Stimulated activated naive CD8-positive, alpha-beta T cell treated with anti-CD3 and anti-CD28 coated beads, Interleukin-15, amount 100 ng/mL, for 72 hours (primary cell): ENCODE results near the gene FLNA.

ENCODE experiments used
- ATAC-seq: fragments of 150-1000 bp; cut with Tn5 transposase; 2 replicates; pipeline ENCODE4 v1.10.0; 2021; ENCODE audit warnings: mild to moderate bottlenecking, moderate library complexity
- DNase-seq, 2 donors: peaks; one replicate each; pipeline ENCODE4 v3.0.0; 2021 to 2022
- H3K27ac Mint-ChIP-seq, 2 donors: one replicate each; pipeline ENCODE4 v1.8.0; 2022; ENCODE audit warnings: mild to moderate bottlenecking in 2 of 2, mixed read lengths in 2 of 2, moderate library complexity in 2 of 2
- H3K27me3 Mint-ChIP-seq: one replicate; pipeline ENCODE4 v1.8.0; 2022; ENCODE audit warnings: mixed read lengths
- H3K4me1 Mint-ChIP-seq: one replicate; pipeline ENCODE4 v1.8.0; 2022; ENCODE audit warnings: mild to moderate bottlenecking, mixed read lengths
- H3K4me3 Mint-ChIP-seq, 2 donors: one replicate each; pipeline ENCODE4 v1.8.0; 2022; ENCODE audit warnings: mild to moderate bottlenecking in 2 of 2, mixed read lengths in 2 of 2, moderate library complexity in 1 of 2
- H3K9me3 Mint-ChIP-seq, 2 donors: one replicate each; pipeline ENCODE4 v1.8.0; 2022; ENCODE audit warnings: mixed read lengths in 2 of 2

FLNA gene, protein sequence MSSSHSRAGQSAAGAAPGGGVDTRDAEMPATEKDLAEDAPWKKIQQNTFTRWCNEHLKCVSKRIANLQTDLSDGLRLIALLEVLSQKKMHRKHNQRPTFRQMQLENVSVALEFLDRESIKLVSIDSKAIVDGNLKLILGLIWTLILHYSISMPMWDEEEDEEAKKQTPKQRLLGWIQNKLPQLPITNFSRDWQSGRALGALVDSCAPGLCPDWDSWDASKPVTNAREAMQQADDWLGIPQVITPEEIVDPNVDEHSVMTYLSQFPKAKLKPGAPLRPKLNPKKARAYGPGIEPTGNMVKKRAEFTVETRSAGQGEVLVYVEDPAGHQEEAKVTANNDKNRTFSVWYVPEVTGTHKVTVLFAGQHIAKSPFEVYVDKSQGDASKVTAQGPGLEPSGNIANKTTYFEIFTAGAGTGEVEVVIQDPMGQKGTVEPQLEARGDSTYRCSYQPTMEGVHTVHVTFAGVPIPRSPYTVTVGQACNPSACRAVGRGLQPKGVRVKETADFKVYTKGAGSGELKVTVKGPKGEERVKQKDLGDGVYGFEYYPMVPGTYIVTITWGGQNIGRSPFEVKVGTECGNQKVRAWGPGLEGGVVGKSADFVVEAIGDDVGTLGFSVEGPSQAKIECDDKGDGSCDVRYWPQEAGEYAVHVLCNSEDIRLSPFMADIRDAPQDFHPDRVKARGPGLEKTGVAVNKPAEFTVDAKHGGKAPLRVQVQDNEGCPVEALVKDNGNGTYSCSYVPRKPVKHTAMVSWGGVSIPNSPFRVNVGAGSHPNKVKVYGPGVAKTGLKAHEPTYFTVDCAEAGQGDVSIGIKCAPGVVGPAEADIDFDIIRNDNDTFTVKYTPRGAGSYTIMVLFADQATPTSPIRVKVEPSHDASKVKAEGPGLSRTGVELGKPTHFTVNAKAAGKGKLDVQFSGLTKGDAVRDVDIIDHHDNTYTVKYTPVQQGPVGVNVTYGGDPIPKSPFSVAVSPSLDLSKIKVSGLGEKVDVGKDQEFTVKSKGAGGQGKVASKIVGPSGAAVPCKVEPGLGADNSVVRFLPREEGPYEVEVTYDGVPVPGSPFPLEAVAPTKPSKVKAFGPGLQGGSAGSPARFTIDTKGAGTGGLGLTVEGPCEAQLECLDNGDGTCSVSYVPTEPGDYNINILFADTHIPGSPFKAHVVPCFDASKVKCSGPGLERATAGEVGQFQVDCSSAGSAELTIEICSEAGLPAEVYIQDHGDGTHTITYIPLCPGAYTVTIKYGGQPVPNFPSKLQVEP (N-terminal part only)

DNA sequence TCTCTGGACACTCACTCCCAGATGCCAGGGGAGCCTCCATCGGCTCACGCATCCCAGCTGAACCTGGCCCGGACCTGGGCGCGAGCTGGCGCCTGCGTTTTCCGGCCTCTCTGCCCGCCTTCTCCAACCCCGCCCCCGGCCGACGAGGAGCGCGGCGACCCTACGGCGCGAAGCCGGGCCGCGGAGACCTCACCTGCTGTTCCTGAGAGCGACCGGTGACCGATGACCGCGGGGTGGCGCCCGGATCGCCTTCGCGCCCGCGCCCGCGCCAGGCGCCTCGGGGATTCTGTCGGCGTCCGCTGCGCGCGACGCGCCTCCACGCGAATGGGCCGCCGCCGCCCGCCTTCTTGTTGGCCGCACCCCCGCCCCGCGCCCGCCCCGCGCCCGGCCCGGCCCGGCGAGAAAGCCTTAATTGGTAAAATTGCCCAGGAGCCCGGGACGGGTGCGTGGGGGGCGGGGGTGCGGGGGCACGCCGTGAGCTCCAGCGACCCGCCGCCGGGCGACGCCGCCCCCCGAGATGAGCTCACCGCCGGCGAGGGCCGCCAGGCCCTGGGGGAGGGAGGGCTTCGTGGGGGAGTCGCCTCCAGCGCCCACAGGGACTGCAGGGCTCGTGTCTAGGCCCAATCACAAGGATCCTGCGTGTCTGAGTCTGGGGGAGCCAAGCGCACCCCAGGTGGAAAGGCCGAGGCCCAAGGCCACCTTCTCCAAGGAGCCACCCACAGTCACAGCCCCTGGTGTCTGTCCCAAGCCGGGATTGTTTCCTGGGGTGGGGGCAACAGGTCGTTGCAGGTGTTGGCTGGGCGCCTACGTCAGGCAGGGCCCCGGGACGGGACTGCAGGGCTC, at the start of gene FLNA:
Gene FLNA (minus strand): TSS at position 322 of the 843 bp plus-strand sequence. CDS start 3,389 bp downstream, outside the sequence.
- H3K27me3 Mint-ChIP-seq, result no peaks in the 10 kb centered on the region
- peaks cover 35% of the 10 kb centered on the region for H3K4me1 Mint-ChIP-seq
- peak within 1 kb of the TSS; percentile 71 to 83 for H3K4me3 Mint-ChIP-seq
- no peak for ATAC-seq
- peak within 1 kb of the TSS; percentile 27 to 33 for H3K27ac Mint-ChIP-seq
- H3K9me3 Mint-ChIP-seq, result no peaks in the 10 kb centered on the region
- peak in 1 of 2 donors; percentile 37 for DNase-seq

DNA sequence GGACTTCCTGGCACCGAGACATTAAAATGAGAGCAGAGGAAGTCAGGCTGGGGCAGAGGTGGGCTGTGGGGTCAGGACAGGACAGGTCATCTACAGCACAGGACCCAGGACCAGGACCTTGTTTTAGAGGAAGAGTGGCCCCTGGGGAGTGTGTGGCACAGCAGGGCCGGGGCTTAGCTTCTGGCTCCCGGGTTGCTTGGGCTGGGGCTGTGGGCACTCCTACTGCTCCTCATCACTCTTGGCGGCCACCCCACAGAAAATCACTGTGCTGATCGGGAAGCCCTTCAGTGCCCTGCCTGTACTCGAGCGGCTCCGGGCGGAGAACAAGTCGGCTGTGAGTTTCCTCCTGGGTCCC, 45.9 kb upstream of the FLNA start:
- no peak overlapping the region for H3K27ac Mint-ChIP-seq
- DNase-seq (no peak), ATAC-seq (no peak)
- no peaks in the 10 kb centered on the region for H3K27me3 Mint-ChIP-seq
- H3K4me3 Mint-ChIP-seq, result no peak overlapping the region
- peaks cover 23% of the 10 kb centered on the region for H3K4me1 Mint-ChIP-seq
- H3K9me3 Mint-ChIP-seq, result no peaks in the 10 kb centered on the region

DNA sequence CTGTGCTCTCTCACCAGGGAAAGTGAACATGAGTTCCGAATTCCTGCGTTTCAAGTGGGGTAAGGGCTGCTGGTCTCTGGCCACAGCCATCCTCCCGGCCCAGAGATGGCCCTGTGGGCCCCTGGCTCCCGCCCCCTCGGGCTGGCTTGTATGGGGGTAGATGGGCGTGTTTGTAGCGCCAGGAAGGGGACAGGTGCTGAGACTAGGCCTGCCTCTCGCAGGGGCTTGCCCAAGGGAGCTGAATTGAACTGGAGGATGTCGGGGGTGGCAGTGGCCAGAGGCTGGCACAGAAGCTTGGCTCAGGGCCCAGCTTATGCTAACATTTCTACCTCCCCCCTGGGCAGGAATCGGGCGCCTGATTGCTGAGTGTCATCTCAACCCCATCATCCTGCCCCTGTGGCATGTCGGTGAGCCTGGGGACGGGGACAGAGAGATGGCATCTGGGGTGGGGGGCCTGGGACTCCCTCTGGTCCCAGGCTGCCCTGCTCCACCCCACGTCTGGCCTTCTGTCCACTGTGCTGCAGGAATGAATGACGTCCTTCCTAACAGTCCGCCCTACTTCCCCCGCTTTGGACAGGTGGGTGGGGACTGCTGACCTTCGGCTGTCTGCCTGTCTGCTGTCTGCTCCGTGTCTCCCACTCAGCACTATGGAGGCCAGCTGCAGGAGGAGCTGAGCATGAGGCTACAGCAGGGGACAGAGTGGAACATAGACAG, 45.4 kb upstream of the FLNA start:
- Mint-ChIP-seq H3K4me1 (peaks cover 23% of the 10 kb centered on the region), H3K9me3 (no peaks in the 10 kb centered on the region), H3K27me3 (no peaks in the 10 kb centered on the region), H3K4me3 (no peak overlapping the region), H3K27ac (no peak overlapping the region)
- ATAC-seq (no peak), DNase-seq (no peak)

DNA sequence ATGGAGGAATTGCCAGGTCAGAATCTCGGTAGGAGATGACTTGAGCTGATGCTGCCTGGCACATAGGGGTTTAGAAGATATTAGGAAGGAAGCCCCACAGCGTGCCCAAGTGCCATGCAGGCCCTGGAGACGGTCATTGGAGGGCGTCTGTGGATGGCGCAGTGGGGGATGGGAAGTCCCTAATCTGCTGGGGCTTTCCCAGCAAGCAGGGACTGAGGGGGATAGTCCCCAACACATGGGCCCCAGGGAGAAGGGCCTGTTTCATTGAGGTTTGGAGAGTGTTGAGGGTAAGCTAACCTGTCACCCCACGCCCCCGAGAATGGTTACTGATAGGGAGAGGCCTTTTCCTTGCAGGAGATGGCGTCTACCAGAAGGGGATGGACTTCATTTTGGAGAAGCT, 44.8 kb upstream of the FLNA start:
- DNase-seq, result no peak
- Mint-ChIP-seq H3K4me1 (peaks cover 23% of the 10 kb centered on the region), H3K4me3 (peak overlapping the region; percentile 31 to 40), H3K27ac (no peak overlapping the region), H3K9me3 (no peaks in the 10 kb centered on the region), H3K27me3 (no peaks in the 10 kb centered on the region)
- ATAC-seq, result peak; percentile 64

DNA sequence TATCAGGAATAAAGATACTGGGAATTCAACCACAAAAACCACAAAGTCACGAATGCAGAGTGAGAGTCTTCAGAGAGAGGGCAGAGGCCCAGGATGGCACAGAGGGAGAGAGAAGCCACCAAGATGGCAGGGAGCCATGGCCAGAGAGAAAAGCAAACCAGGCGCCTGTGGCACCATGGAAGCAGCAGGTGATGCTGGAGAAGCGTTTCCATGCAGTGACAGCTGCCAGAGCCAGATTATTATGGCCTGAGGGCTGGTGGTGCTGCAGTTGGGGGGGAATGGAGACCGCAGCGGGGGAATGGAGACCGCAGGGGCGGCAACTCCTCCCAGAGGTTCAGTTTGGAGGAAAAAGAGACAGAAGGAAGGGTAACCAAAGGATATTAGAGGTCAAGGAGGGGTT, 42.7 kb upstream of the FLNA start:
- H3K27ac Mint-ChIP-seq, result no peak overlapping the region

DNA sequence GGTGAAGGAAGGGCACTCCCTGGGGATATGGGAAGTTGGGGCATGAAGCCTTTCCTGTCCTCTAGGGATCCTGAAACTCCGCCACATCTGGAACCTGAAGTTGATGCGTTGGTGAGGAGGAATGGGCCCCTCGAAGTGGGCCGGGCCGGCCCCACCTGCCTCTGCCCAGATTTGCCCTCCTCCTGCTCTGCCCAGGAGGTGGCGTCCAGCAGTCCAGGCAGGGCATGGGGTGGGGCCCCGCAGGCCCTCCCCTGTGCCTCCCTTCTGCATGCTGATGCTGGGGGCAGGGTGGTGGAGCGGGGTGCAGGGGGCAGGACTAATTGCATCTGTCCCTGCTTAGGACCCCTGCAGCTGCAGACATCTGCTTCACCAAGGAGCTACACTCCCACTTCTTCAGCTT, 38.7 kb upstream of the FLNA start:
- H3K27ac Mint-ChIP-seq, result no peak overlapping the region
- H3K4me3 Mint-ChIP-seq, result peak overlapping the region in 1 of 2 donors; percentile 77
- no peaks in the 10 kb centered on the region for H3K27me3 Mint-ChIP-seq

More for the DNA sequence above, 42.7 kb upstream of the FLNA start:
- no peak for ATAC-seq
- no peaks in the 10 kb centered on the region for H3K27me3 Mint-ChIP-seq
- H3K4me1 Mint-ChIP-seq, result peaks cover 32% of the 10 kb centered on the region
- DNase-seq, result no peak
- no peaks in the 10 kb centered on the region for H3K9me3 Mint-ChIP-seq
- no peak overlapping the region for H3K4me3 Mint-ChIP-seq

DNA sequence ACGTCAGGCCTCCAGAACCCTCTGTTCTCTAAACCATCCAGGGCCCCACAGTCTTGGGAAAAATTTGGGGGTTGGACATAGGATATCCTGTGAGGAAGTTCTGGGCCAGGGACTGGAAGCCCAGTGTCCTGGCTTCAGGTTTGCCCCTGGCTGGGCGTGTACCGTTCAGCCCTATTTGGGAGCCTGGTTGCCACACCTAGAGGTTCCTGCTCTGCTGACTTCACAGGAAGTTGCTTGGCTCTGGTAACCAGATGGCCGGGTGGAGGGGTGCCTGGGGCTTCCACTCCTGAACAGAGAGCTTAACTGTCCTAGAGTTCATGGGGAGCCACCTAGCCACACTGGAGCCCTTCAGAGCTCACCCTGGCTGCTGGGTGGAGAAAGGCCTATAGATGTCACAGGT, 38.0 kb upstream of the FLNA start:
- no peaks in the 10 kb centered on the region for H3K27me3 Mint-ChIP-seq
- DNase-seq (peak in 1 of 2 donors; percentile 30), ATAC-seq (peak; percentile 58)
- H3K4me3 Mint-ChIP-seq, result peak overlapping the region; percentile 77 to 89
- H3K4me1 Mint-ChIP-seq, result peaks cover 36% of the 10 kb centered on the region
- no peaks in the 10 kb centered on the region for H3K9me3 Mint-ChIP-seq
- peak overlapping the region; percentile 48 to 86 for H3K27ac Mint-ChIP-seq

More for the DNA sequence above, 38.7 kb upstream of the FLNA start:
- ATAC-seq, result no peak
- Mint-ChIP-seq H3K9me3 (no peaks in the 10 kb centered on the region), H3K4me1 (peaks cover 36% of the 10 kb centered on the region)
- no peak for DNase-seq

DNA sequence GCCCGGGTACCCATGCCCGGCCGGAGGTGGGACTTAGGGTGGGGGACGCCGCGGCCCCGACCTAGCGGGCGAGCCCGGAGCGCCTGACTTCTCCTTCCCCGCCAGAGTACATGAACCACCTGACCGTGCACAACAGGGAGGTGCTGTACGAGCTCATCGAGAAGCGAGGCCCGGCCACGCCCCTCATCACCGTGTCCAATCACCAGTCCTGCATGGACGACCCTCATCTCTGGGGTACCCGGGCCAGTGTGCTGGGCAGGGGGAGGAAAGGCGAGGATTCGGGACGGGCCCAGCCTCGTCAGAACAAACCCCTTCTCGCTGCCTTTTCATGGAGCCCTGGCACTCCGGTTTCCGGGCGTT, 37.5 kb upstream of the FLNA start:
- Mint-ChIP-seq H3K27ac (peak overlapping the region; percentile 48 to 65), H3K9me3 (no peaks in the 10 kb centered on the region), H3K4me3 (peak overlapping the region; percentile 77 to 89), H3K27me3 (no peaks in the 10 kb centered on the region), H3K4me1 (peaks cover 35% of the 10 kb centered on the region)
- peak in 1 of 2 donors; percentile 58 for DNase-seq
- ATAC-seq, result peak; percentile 85

DNA sequence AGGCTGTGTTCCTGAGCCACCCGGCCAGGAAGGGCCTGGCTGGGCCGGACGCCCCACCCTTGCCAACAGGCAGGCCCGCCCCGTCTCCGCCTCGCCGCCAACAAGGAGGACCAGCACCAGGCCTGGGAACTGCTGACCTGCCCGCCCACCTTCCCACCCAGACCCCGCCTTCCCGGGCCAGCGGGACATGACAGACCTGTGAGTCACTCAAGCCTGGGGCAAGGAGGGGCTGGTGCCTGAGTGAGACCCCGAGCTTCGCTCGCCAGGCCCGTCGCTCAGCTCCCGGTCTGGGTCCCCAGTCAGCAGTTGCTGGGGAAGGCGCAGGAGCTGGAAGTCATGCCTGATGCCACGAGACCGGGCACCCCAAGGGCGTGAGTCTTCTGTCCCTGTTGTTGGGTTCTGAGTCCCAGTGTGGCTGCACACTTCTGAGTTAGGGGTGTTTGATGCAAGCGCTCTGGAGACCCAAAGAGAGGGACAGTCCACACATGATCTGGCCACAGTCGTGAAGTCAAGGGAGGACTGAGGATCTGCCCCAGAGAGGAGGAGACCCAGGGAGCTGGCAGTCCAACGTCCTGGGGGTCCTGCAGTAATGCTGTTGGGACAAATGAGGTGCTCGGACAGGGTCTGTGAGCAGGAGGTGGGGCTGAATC, 34.9 kb upstream of the FLNA start, which contains the start of gene DNASE1L1:
Gene DNASE1L1 (minus strand): TSS at position 33 of the 650 bp plus-strand sequence. CDS start 3,686 bp downstream, outside the sequence.
- H3K27ac Mint-ChIP-seq, result peak within 1 kb of the TSS; percentile 90 to 92
- peaks cover 27% of the 10 kb centered on the region for H3K4me1 Mint-ChIP-seq
- peak within 1 kb of the TSS; percentile 77 to 81 for H3K4me3 Mint-ChIP-seq
- H3K27me3 Mint-ChIP-seq, result no peaks in the 10 kb centered on the region
- H3K9me3 Mint-ChIP-seq, result no peaks in the 10 kb centered on the region
- DNase-seq (peak in 1 of 2 donors; percentile 31), ATAC-seq (peak; percentile 25)

DNA sequence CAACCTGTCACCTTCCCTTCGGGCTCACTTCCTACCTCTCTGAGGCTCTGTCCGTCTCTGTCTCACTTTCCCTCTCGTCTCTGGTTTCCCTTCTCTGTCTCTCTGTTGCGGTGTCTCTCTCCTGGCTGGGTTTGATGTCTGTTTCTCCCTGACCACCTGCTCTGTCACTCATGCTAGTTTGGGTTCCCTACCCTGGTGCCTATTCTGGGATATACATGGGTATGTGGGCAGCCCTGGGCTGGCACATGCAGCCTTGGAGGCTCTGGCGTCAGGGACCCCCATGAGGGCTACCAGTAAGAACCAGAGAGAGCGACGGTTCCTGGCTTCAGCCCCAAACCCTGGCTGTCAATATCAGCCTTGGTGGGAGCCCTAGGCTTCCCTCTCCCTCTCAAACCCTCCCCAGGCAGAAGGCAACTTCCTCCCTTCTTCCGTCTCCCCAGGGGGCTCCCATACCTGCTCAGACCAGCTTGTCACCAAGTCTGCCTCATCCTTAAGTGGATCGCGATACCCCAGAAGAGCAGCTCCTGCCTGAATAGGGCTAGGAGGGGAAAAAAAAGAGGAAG, 34.3 kb upstream of the FLNA start:
- Mint-ChIP-seq H3K27ac (peak overlapping the region in 1 of 2 donors; percentile 92), H3K4me1 (peaks cover 27% of the 10 kb centered on the region), H3K9me3 (no peaks in the 10 kb centered on the region), H3K4me3 (peak overlapping the region; percentile 77 to 81), H3K27me3 (no peaks in the 10 kb centered on the region)
- DNase-seq, result no peak
- ATAC-seq, result no peak

DNA sequence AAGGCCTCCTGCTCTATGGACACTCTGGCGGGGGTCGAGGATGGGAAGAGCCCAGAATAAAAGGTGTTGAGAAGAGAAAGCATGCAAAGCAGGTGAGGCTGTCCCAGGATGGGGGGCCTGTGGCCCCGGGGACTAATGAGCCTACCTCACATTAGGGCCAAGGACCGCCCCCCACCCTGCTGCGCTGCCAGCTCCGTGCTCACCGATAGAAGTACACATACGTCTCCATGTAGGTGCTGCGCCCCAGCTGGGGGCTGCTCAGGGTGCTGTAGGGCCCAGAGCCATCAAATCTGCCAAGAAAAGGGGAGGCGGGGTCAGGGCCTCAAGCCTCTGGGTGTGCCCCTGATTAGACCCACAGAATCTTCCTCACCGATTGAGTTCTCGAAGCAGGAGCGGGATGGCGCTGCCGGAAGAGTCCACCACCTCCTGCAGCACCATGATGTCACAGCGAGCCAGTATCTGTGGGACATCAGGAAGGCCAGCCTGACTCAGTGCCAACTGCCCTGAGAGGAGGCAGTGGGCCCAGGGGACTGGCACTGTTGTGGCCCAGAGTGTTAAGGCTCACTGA, 30.3 kb upstream of the FLNA start:
- Mint-ChIP-seq H3K4me3 (no peak overlapping the region), H3K27ac (no peak overlapping the region), H3K4me1 (peaks cover 29% of the 10 kb centered on the region), H3K27me3 (no peaks in the 10 kb centered on the region), H3K9me3 (no peaks in the 10 kb centered on the region)
- ATAC-seq, result no peak
- DNase-seq, result no peak

DNA sequence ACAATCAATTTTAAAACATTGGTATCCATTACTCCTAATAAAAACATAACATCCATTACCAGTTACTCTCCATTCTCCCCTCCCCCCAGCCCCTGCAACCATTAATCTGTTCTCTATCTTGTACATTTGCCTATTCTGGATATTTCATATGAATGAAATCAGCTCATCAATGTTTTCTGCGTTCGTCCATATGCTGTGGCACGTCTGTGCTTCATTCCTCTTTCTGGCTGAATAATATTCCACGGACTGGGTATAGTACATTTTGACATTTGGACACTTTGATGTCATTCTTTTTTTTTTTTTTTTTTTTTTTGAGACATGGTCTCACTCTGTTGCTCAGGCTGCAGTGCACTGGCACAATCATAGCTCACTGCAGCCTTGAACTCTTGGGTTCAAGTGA, 29.4 kb upstream of the FLNA start:
- no peaks in the 10 kb centered on the region for H3K27me3 Mint-ChIP-seq
- DNase-seq (no peak), ATAC-seq (no peak)
- peaks cover 29% of the 10 kb centered on the region for H3K4me1 Mint-ChIP-seq
- H3K4me3 Mint-ChIP-seq, result no peak overlapping the region
- no peak overlapping the region for H3K27ac Mint-ChIP-seq
- no peaks in the 10 kb centered on the region for H3K9me3 Mint-ChIP-seq

DNA sequence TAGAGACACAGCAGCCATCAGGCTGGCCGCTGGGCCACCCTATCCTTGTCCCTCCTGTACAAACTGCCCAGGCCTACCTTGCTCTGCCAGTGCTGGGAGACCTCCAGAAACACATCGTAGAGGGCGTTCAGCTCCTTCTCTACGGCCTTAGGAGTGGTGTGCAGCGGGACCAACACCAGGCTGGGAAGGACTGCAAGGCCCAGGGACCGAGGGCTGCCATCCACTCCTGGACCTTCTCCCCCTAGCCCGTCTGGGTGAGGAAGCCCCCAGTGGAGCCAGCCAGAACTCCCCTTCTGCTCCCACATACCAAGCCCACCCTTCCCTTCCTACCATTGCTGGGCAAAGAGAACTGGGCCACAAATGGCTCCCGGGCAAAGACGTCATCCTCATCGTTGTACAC, 28.8 kb upstream of the FLNA start:
- Mint-ChIP-seq H3K27ac (no peak overlapping the region), H3K4me1 (peaks cover 29% of the 10 kb centered on the region), H3K4me3 (no peak overlapping the region), H3K27me3 (no peaks in the 10 kb centered on the region), H3K9me3 (no peaks in the 10 kb centered on the region)
- no peak for DNase-seq
- no peak for ATAC-seq
